Right atrium auricular region (tissue), 2 donors: ENCODE measurements around the gene MAP1LC3B. TPM values are rescaled to one million over a fixed set of nuclear protein-coding genes. Genes with fewer than 3 reads are reported as not detected.

Source experiments
- DNase-seq: peaks from one replicate; pipeline ENCODE4 v3.0.0-alpha.2; 2019; ENCODE audit warnings: low spot score
- H3K27ac ChIP-seq, 2 donors: fragments of 200-600 bp; sonication (generic); 1 replicate in 1 of 2; 2 replicates in 1 of 2; pipeline ENCODE4 v1.5.1; 2016 to 2019
- H3K27me3 ChIP-seq, 2 donors: fragments of 200-600 bp; sonication (generic); one replicate each; pipeline versions ENCODE4 v1.5.1 to v1.6.0; 2017 to 2019
- H3K36me3 ChIP-seq: fragments of 200-600 bp; sonication (generic); one replicate; pipeline ENCODE4 v1.5.1; 2016
- H3K4me1 ChIP-seq, 2 donors: fragments of 200-600 bp; sonication (generic); one replicate each; pipeline versions ENCODE4 v1.5.1 to v1.6.0; 2017 to 2019
- H3K4me3 ChIP-seq, 2 donors: fragments of 200-600 bp; sonication (generic); 1 replicate in 1 of 2; 2 replicates in 1 of 2; pipeline ENCODE4 v1.5.1; 2017 to 2019; ENCODE audit warnings: mild to moderate bottlenecking in 1 of 2, moderate library complexity in 1 of 2
- H3K9me3 ChIP-seq, 2 donors: fragments of 200-600 bp; sonication (generic); one replicate each; pipeline ENCODE4 v1.5.1; 2019
- CTCF ChIP-seq, 2 donors: fragments of 200-600 bp; sonication (generic); IDR thresholded peaks; one replicate each; pipeline ENCODE4 v1.5.1; 2019; ENCODE audit warnings: antibody characterized with exemption in 2 of 2
- total RNA-seq, 2 donors: library from RNA; depleted of rRNA; stranded (reverse); fragments of >200 nt; gene quantifications; one replicate each; pipeline ENCODE4 v1.1.0, GENCODE V29; 2016

The MAP1LC3B gene
- total RNA-seq, 2 donors from 2014 or later, result 57.5 to 83.0 TPM

DNA sequence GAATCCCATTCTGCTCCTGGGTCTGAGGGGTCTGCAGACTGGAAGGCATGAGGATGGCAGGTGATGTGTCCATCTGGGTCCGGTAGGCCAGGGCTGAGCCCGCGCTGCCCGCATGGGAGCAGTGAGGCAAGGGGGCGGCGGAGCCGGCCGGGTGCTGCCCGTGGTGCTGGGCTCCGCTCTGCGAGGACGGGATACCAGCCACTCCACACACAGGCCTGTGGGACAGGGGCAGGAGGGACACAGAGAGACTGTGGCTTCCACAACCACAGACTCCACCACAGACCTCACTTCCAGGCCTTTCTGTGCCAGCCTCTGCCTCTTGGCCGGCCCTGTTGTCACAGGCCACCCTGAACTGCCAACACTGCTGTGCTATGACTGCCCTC lies 25.4 kb downstream of the MAP1LC3B start:
- Histone ChIP-seq H3K4me3 (no peak overlapping the region), H3K9me3 (no peaks in the 10 kb centered on the region), H3K27me3 (no peaks in the 10 kb centered on the region), H3K36me3 (peaks cover 86% of the 10 kb centered on the region), H3K4me1 (no peaks in the 10 kb centered on the region), H3K27ac (no peak overlapping the region)
- no peak for DNase-seq
- no peak for TF ChIP-seq CTCF (IDR thresholded peaks at IDR 0.05)

DNA sequence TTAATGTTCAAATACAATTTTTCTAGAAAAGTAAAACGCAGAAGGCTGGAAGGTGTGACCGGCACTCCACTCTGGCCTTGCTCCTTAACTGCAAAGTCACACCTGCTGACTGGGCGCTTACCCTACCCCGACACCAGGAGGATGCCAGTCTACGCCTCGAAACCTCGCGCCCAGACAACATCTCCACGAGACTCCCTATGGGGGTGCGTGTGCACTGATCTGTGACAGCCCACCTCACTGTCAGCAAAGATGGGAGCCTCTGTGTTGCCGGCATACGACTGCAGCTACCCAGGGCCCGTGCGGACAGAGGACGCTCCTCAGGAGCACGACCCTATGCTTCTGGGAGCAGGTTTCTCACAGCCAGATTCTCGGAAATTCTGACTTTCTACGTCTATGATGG lies 26.1 kb downstream of the MAP1LC3B start:
- DNase-seq, result no peak
- Histone ChIP-seq H3K36me3 (peaks cover 85% of the 10 kb centered on the region), H3K4me3 (no peak overlapping the region), H3K4me1 (no peaks in the 10 kb centered on the region), H3K27me3 (no peaks in the 10 kb centered on the region), H3K27ac (no peak overlapping the region), H3K9me3 (no peaks in the 10 kb centered on the region)
- no peak for TF ChIP-seq CTCF (IDR thresholded peaks at IDR 0.05)

DNA sequence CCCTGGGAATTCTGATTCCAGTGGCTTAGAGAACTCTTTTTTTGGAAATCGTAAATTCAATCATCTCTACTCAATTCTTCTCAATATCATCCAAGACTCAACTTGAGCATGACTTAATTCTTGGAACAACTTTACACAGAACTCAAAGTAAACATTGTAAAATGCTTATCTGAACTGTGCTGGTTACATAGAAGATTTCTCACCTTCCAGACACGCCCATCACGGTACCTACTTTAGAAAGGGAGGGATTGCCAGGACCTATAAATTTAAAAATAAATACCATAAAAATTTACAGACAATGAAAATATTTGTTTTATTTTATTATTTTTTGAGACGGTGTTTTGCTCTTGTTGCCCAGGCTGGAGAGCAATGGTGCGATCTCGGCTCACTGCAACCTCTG lies 26.5 kb downstream of the MAP1LC3B start:
- Histone ChIP-seq H3K4me3 (no peak overlapping the region), H3K36me3 (peaks cover 85% of the 10 kb centered on the region), H3K4me1 (no peaks in the 10 kb centered on the region)

DNA sequence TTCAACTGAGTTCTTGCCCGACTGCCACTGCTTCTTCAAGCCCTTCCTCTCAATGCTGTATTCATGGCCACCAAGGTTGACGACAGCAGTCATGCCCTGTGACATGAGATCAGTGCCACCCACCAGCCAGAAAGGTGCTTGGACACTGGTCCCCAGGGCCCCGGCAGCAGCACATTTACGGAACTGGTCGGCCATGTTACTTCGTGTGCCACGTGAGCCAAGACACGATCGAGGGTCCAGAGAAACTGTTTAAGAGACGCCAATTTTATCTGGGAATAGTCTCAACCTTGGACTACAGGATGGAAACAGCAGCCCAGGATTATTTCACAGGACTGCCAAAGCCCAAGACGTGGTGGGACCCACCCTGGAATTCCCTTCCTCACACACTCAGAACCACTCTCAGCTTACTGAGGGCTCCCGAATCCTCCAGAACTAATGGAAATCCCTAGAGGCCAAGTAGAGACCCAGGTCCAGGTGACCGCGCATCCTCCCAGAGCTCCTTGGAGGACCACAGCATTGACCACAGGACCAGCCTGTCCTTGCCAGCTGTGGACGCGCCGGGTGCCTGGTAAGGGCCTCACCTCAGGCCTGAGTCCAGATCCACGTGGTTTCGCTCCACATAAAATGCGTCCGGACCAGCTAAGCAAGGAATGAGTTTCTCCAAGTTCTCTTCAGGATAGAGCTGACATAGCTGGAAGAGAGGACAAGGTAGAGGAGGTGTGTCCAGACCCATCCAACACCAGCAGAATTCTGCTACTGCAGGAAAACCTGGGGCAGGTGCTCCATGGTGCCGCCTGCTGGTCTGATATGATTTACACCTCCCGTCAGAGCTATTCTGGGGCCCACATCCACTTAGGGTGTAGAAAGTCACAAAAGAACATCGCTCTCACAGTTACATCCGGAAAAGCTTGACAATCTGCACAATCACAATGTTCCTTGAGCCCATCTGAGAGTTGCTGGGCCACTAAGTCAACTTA lies 28.2 kb downstream of the MAP1LC3B start:
- Histone ChIP-seq H3K36me3 (peaks cover 76% of the 10 kb centered on the region), H3K27me3 (no peaks in the 10 kb centered on the region), H3K9me3 (no peaks in the 10 kb centered on the region), H3K4me3 (no peak overlapping the region), H3K27ac (no peak overlapping the region), H3K4me1 (no peaks in the 10 kb centered on the region)
- no peak for TF ChIP-seq CTCF (IDR thresholded peaks at IDR 0.05)
- DNase-seq, result no peak

More for the DNA sequence above, 26.5 kb downstream of the MAP1LC3B start:
- Histone ChIP-seq H3K27me3 (no peaks in the 10 kb centered on the region), H3K9me3 (no peaks in the 10 kb centered on the region), H3K27ac (no peak overlapping the region)
- DNase-seq, result no peak
- no peak for TF ChIP-seq CTCF (IDR thresholded peaks at IDR 0.05)

- Histone ChIP-seq H3K4me3 (no peak overlapping the region), H3K36me3 (peaks cover 67% of the 10 kb centered on the region), H3K9me3 (no peaks in the 10 kb centered on the region), H3K4me1 (no peaks in the 10 kb centered on the region), H3K27ac (no peak overlapping the region), H3K27me3 (no peaks in the 10 kb centered on the region)
- no peak for DNase-seq
- TF ChIP-seq CTCF (IDR thresholded peaks at IDR 0.05), result no peak
Measured at GRCh38 chr16:87421003-87421912, 29.1 kb downstream of the MAP1LC3B start.
